HepG2 (cell line): ENCODE data around the gene KIF13A.

ENCODE experiments used
- ZNF549 ChIP-seq: sonication (generic); formaldehyde crosslinking; IDR thresholded peaks from 2 replicates; pipeline ENCODE4 v1.5.0; 2020; ENCODE audit warnings: missing genetic modification reagents
- ZNF780A ChIP-seq: sonication (generic); formaldehyde crosslinking; IDR thresholded peaks from 2 replicates; pipeline ENCODE4 v1.8.0; 2022; ENCODE audit warnings: mild to moderate bottlenecking, missing genetic modification reagents, moderate library complexity

DNA sequence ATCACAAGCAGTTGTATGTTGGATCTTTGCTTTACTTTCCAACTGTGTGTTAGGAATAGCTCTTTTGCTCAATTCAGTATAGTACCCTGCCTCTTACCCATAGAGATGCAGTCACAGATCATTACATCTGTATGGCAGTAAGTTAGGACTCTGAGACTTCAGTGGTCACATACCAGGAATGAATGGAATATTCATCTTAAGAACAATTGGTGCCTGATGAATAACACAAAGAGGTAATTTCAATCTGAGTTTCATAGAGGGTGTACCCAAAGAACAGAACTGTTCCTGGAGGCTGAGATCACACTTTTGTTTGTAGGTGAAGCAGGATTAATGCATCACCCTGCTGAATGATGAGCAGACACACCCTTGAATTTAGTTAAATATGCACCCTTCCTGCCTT, 28.7 kb upstream of the KIF13A start:
- TF ChIP-seq ZNF549 (CRISPR knock-in tag) (no peak), ZNF780A (CRISPR knock-in tag) (no peak)
